ENCODE data around the gene GSG1L. TPM values are rescaled to one million over a fixed set of nuclear protein-coding genes. Genes with fewer than 3 reads are reported as not detected.

The GSG1L gene
- total RNA-seq, 2 donors from 2014 or later, result 13.9 to 34.7 TPM

- Histone ChIP-seq H3K4me3 (no peak overlapping the region), H3K27me3 (no peaks in the 10 kb centered on the region), H3K4me1 (no peaks in the 10 kb centered on the region), H3K36me3 (no peaks in the 10 kb centered on the region), H3K9me3 (no peaks in the 10 kb centered on the region), H3K27ac (no peak overlapping the region)
- no peak for TF ChIP-seq CTCF (IDR thresholded peaks at IDR 0.05)
- no peak for DNase-seq (ENCODE audit: low spot score)
These were observed 26.5 kb upstream of the GSG1L start for GRCh38 chr16:28089992-28090365.

- H3K36me3 ChIP-seq, result no peaks in the 10 kb centered on the region
- no peaks in the 10 kb centered on the region for H3K9me3 ChIP-seq
- TF ChIP-seq CTCF (IDR thresholded peaks at IDR 0.05), result no peak
- H3K27me3 ChIP-seq, result no peaks in the 10 kb centered on the region
- H3K4me3 ChIP-seq, result no peak overlapping the region
- H3K4me1 ChIP-seq, result no peaks in the 10 kb centered on the region
- DNase-seq (ENCODE audit: low spot score), result no peak
- no peak overlapping the region for H3K27ac ChIP-seq
These were observed 25.9 kb upstream of the GSG1L start for GRCh38 chr16:28089205-28089991.

GRCh38 chr16:28087675-28088300 lies 24.3 kb upstream of the GSG1L start:
- no peak for DNase-seq (ENCODE audit: low spot score)
- no peaks in the 10 kb centered on the region for H3K36me3 ChIP-seq
- H3K4me3 ChIP-seq, result no peak overlapping the region
- no peaks in the 10 kb centered on the region for H3K4me1 ChIP-seq
- H3K27me3 ChIP-seq, result no peaks in the 10 kb centered on the region
- TF ChIP-seq CTCF (IDR thresholded peaks at IDR 0.05), result no peak
- H3K9me3 ChIP-seq, result no peaks in the 10 kb centered on the region
- H3K27ac ChIP-seq, result no peak overlapping the region

GRCh38 chr16:28087140-28087660 lies 23.7 kb upstream of the GSG1L start:
- Histone ChIP-seq H3K4me1 (no peaks in the 10 kb centered on the region), H3K27ac (no peak overlapping the region), H3K27me3 (no peaks in the 10 kb centered on the region), H3K36me3 (no peaks in the 10 kb centered on the region), H3K9me3 (no peaks in the 10 kb centered on the region), H3K4me3 (no peak overlapping the region)
- no peak for TF ChIP-seq CTCF (IDR thresholded peaks at IDR 0.05)
- no peak for DNase-seq (ENCODE audit: low spot score)

- H3K4me1 ChIP-seq, result no peaks in the 10 kb centered on the region
- no peak overlapping the region for H3K27ac ChIP-seq
- no peak overlapping the region for H3K4me3 ChIP-seq
- H3K36me3 ChIP-seq, result no peaks in the 10 kb centered on the region
- no peak for DNase-seq (ENCODE audit: low spot score)
- TF ChIP-seq CTCF (IDR thresholded peaks at IDR 0.05), result no peak
- no peaks in the 10 kb centered on the region for H3K27me3 ChIP-seq
- no peaks in the 10 kb centered on the region for H3K9me3 ChIP-seq
These were observed 22.9 kb upstream of the GSG1L start for GRCh38 chr16:28086186-28087139.

Data from right atrium auricular region (tissue), 2 donors.